Lower leg skin (tissue), 4 donors: ENCODE data around the gene MAN2A2. TPM values are rescaled to one million over a fixed set of nuclear protein-coding genes. Genes with fewer than 3 reads are reported as not detected.
"Not testable (repeated sequence)": the region's sequence is repeated elsewhere in the genome, so short reads cannot be mapped to it uniquely, and the experiment has no call there.

Source experiments
- DNase-seq, 2 donors: peaks; one replicate each; pipeline ENCODE4 v3.0.0-alpha.2; 2019; ENCODE audit warnings: low spot score in 2 of 2
- H3K4me3 ChIP-seq: fragments of 200-600 bp; sonication (generic); 2 replicates; pipeline ENCODE4 v1.5.1; 2017; ENCODE audit warnings: mild to moderate bottlenecking, low read depth; ENCODE audit not compliant: poor library complexity, severe bottlenecking
- POLR2A ChIP-seq, 2 donors: fragments of 450-650 bp; IDR thresholded peaks; one replicate each; pipeline ENCODE4 v1.6.1; 2016 to 2017; ENCODE audit warnings: antibody characterized with exemption in 2 of 2, mild to moderate bottlenecking in 1 of 2, moderate library complexity in 1 of 2
- WGBS, 2 donors: methylation state at CpG; one replicate each; pipeline ENCODE4 v1.1.5; 2018; 5-methylcytosine and 5-hydroxymethylcytosine counted together
- intact Hi-C: fragments of 100-400 bp; cut with DNase I; formaldehyde crosslinking; loops from one replicate; pipeline ENCODE4 v1.15.0; 2023; ENCODE audit warnings: low total_unique reads
- total RNA-seq, 4 donors: library from RNA; depleted of rRNA; stranded (reverse); fragments of >200 nt; gene quantifications; one replicate each; pipeline ENCODE4 v1.1.0, GENCODE V29; 2016
- TF ChIP-seq, protein P1 (sequence below), 3 donors: fragments of 450-650 bp; IDR thresholded peaks; one replicate each; pipeline ENCODE4 v1.5.1; 2016; ENCODE audit warnings: antibody characterized with exemption in 3 of 3, mild to moderate bottlenecking in 3 of 3, moderate library complexity in 2 of 3

MAN2A2 gene
- total RNA-seq, 4 donors from 2014 or later, result 21.8 to 43.5 (median 27.4) TPM

DNA sequence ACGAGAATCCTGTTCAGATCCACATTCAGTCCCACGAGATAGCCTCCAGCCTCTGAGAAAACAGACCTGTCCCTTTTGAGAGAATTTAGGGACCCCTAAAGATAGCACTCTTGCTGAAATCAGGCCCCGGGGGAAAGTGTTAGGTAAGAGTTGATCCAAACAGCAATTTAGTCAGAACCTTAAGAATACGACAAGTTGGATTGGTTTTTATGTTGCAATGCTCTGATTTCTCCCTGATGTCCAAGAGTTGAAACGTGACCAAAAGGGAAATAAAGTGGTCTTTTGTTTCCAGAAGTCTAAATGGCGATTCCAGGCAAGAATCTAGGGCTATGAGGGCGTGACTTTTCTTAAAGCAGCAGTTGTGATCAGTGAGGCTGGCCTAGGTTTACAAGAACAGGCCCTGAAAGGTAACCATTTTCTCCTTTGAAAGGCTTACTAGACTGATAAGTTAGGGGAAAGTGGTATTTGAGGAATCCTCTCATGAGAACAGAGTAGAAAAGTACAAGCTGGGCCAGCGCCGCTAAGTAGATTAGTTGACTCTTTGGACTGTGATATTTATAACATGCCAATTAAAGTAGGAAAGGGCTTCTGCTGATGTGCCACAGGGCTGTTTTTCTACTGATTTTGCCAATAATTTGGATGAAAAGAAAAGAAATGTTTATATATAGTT is 4.9 kb downstream of the MAN2A2 start:
- DNase-seq, result no peak
- intact Hi-C loops, result no loop called here
- H3K4me3 ChIP-seq, result no peak overlapping the region
- 73 to 82% methylated on average over 9 of the region's 9 CpGs for WGBS, 2 donors
- TF ChIP-seq, protein P1, sequence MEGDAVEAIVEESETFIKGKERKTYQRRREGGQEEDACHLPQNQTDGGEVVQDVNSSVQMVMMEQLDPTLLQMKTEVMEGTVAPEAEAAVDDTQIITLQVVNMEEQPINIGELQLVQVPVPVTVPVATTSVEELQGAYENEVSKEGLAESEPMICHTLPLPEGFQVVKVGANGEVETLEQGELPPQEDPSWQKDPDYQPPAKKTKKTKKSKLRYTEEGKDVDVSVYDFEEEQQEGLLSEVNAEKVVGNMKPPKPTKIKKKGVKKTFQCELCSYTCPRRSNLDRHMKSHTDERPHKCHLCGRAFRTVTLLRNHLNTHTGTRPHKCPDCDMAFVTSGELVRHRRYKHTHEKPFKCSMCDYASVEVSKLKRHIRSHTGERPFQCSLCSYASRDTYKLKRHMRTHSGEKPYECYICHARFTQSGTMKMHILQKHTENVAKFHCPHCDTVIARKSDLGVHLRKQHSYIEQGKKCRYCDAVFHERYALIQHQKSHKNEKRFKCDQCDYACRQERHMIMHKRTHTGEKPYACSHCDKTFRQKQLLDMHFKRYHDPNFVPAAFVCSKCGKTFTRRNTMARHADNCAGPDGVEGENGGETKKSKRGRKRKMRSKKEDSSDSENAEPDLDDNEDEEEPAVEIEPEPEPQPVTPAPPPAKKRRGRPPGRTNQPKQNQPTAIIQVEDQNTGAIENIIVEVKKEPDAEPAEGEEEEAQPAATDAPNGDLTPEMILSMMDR (IDR thresholded peaks at IDR 0.05), result no peak
- no peak for TF ChIP-seq POLR2A (IDR thresholded peaks at IDR 0.05)

DNA sequence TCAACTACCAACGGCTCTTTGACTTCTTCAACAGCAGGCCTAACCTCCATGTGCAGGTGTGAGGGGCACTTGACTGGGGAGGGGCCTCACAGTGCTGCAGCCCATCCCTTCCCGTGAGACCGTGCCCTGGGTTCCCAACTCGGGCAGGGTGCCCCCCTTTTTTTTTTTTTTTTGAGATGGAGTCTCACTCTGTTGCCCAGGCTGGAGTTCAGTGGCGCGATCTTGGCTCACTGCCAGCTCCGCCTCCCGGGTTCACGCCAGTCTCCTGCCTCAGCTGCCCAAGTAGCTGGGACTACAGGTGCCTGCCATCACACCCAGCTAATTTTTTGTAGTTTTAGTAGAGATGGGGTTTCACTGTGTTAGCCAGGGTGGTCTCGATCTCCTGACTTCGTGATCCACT is 6.3 kb downstream of the MAN2A2 start:
- H3K4me3 ChIP-seq, intact Hi-C loops, DNase-seq: not testable (repeated sequence)
- WGBS, 2 donors, result 69 to 87% methylated on average over 11 of the region's 11 CpGs

DNA sequence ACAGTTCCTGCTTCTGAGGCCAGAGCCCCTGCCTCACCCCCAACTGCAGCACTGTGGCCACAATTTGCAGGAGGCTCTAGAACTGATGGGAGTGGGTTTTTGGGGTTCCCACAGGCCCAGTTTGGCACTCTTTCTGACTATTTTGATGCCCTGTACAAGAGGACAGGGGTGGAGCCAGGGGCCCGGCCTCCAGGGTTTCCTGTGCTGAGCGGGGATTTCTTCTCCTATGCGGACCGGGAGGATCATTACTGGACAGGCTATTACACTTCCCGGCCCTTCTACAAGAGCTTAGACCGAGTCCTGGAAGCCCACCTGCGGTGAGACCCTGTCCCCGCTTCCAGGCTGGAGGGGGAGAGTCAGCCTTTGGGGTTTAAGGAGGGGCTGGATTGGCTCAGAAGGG is 6.9 kb downstream of the MAN2A2 start:
- intact Hi-C loops, result no loop called here
- TF ChIP-seq, protein P1 (IDR thresholded peaks at IDR 0.05), result no peak
- 95 to 96% methylated on average over 8 of the region's 8 CpGs for WGBS, 2 donors
- no peak for DNase-seq
- H3K4me3 ChIP-seq, result no peak overlapping the region

DNA sequence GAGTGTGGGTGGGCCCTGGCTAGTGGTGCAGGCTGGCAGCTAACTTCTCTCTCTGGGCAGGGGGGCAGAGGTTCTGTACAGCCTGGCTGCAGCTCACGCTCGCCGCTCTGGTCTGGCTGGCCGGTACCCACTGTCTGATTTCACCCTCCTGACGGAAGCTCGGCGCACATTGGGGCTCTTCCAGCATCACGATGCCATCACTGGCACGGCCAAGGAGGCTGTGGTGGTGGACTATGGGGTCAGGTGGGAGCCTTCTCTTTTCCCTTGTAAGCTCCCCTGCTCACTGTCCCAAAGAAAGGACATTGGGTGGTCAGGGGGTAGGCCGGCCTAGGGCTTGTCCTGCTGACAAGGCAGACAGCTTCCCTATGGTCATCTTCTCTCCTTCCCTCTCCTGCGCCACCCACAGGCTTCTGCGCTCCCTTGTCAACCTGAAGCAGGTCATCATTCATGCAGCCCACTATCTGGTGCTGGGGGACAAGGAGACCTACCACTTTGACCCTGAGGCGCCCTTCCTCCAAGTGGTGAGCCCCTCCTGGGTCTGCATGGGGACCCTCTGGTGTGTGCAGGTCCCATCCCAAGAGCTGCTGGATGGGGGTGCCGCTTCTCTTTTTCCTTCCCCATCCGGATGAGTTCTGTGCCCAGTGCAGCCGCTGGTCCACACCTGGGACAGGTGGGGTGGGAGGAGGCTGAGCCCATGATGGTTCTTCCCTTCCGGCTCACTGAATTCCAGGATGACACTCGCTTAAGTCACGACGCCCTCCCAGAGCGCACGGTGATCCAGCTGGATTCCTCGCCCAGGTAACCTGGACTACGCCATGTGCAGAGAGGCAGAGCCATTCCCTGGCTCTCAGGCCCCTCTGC is 7.6 kb downstream of the MAN2A2 start:
- TF ChIP-seq, protein P1 (IDR thresholded peaks at IDR 0.05), result no peak
- no peak for TF ChIP-seq POLR2A (IDR thresholded peaks at IDR 0.05)
- DNase-seq, result no peak
- no peak overlapping the region for H3K4me3 ChIP-seq
- WGBS, 2 donors, result 94 to 95% methylated on average over 22 to 24 of the region's 24 CpGs
- intact Hi-C loops, result no loop called here

DNA sequence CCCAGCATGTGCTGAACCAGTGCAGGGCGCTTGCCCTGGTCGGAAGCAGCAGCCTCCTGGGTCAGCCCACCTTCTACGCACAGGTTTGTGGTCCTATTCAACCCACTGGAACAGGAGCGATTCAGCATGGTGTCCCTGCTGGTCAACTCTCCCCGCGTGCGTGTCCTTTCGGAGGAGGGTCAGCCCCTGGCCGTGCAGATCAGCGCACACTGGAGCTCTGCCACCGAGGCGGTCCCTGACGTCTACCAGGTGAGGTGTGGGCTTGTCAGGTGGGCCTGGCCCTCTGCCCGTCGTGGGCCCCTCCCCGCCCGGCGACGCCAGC is 8.2 kb downstream of the MAN2A2 start:
- DNase-seq, result no peak
- H3K4me3 ChIP-seq, result no peak overlapping the region
- 84 to 92% methylated on average over 5 to 19 of the region's 19 CpGs for WGBS, 2 donors
- TF ChIP-seq POLR2A (IDR thresholded peaks at IDR 0.05), result no peak
- TF ChIP-seq, protein P1 (IDR thresholded peaks at IDR 0.05), result no peak
- intact Hi-C loops, result no loop called here

DNA sequence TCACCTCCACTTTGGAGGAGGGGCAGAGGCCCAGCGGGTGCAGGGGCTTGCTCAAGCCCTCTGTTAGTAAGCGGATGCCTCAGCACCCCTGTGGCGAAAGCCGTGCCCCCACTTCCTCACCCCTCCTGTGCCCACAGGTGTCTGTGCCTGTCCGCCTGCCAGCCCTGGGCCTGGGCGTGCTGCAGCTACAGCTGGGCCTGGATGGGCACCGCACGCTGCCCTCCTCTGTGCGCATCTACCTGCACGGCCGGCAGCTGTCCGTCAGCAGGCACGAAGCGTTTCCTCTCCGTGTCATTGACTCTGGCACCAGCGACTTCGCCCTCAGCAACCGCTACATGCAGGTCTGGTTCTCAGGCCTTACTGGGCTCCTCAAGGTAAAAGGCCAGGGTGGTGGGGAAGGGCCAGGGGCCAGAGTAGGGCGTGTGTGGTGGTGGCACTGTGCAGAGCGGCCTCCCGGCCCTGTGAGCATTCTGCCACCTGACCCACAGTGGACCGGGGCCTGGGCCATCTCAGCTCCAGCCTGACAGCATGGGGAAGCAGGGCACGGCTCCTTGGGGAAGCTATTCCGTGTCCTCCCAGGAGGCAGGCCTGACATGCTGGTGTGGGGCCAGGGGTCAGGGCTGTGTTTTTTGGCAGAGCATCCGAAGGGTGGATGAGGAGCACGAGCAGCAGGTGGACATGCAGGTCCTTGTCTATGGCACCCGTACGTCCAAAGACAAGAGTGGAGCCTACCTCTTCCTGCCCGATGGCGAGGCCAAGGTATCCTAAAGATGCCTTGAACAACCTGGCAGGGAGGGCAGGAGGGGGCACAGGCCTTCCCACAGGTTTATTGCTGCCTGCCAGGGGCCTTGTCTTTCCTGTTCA is 9.0 kb downstream of the MAN2A2 start:
- DNase-seq, result no peak
- WGBS, 2 donors, result 94 to 96% methylated on average over 27 to 28 of the region's 30 CpGs
- intact Hi-C loops, result no loop called here
- TF ChIP-seq, protein P1 (IDR thresholded peaks at IDR 0.05), result no peak
- TF ChIP-seq POLR2A (IDR thresholded peaks at IDR 0.05), result no peak
- H3K4me3 ChIP-seq, result no peak overlapping the region
